ENCODE measurements around the gene ADNP.

ADNP gene

DNA sequence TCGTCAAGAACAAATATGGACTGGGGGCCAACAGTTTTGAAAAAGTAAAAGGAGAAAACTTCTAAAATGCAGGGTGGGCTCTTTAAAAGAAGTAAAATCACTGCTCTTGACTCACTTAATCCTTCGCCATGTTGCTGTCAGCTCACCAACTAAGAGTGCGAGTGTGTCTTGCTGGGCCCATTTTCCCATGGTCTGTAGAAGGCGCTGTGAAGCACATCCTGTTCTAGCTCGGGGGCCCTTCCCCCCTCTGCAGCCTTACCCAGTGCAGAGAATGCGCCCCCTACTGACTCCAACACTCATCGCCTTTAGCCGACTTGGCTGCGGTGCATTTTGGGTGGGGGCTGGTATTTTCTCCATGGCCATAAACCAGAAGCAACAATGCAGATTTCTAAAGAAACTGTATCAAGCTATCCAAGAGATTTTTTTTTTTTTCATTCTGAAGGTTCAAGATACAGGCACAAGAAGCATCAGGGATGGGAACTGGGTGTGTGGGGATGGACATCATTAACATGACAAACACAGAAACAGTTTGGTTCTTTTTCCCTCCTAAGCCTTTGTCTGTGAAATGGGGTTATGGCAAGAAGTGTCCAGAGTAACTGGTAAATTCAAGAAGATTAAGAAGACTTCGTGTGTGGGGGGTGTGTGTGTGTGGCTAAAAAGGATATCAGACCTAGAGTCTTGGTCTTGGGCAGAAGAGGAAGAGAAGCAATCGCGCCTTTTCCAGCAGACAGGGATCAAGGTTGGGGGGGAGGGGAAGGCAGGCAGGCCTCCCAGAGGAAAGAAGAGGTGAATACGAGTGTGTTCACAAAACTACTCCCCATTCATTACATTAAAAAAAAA, 1.7 kb downstream of the ADNP start:
- Histone ChIP-seq H3K4me1 (no peaks in the 10 kb centered on the region), H3K36me3 (peaks cover 57% of the 10 kb centered on the region), H3K9me3 (no peaks in the 10 kb centered on the region), H3K27me3 (no peaks in the 10 kb centered on the region), H3K4me3 (ENCODE audit: low read depth, low read length) (peak overlapping the region; percentile 94)
- peak; percentile 98 for DNase-seq
- TF ChIP-seq, protein P1, sequence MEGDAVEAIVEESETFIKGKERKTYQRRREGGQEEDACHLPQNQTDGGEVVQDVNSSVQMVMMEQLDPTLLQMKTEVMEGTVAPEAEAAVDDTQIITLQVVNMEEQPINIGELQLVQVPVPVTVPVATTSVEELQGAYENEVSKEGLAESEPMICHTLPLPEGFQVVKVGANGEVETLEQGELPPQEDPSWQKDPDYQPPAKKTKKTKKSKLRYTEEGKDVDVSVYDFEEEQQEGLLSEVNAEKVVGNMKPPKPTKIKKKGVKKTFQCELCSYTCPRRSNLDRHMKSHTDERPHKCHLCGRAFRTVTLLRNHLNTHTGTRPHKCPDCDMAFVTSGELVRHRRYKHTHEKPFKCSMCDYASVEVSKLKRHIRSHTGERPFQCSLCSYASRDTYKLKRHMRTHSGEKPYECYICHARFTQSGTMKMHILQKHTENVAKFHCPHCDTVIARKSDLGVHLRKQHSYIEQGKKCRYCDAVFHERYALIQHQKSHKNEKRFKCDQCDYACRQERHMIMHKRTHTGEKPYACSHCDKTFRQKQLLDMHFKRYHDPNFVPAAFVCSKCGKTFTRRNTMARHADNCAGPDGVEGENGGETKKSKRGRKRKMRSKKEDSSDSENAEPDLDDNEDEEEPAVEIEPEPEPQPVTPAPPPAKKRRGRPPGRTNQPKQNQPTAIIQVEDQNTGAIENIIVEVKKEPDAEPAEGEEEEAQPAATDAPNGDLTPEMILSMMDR (IDR thresholded peaks at IDR 0.05; ENCODE audit: low read depth, low read length): peak; percentile 100

GRCh38 chr20:50928469-50928868, 2.8 kb downstream of the ADNP start:
- H3K27me3 ChIP-seq: no peaks in the 10 kb centered on the region
- H3K9me3 ChIP-seq: no peaks in the 10 kb centered on the region
- H3K36me3 ChIP-seq: peaks cover 57% of the 10 kb centered on the region
- no peak for DNase-seq
- H3K4me1 ChIP-seq: no peaks in the 10 kb centered on the region
- TF ChIP-seq, protein P1 (IDR thresholded peaks at IDR 0.05; ENCODE audit: low read depth, low read length): peak; percentile 31; the same call in 1 of the 2 replicates
- H3K4me3 ChIP-seq (ENCODE audit: low read depth, low read length): peak overlapping the region; percentile 94

- Histone ChIP-seq H3K9me3 (no peaks in the 10 kb centered on the region), H3K4me1 (no peaks in the 10 kb centered on the region), H3K36me3 (peaks cover 72% of the 10 kb centered on the region), H3K4me3 (ENCODE audit: low read depth, low read length) (no peak overlapping the region), H3K27me3 (no peaks in the 10 kb centered on the region)
- TF ChIP-seq, protein P1 (IDR thresholded peaks at IDR 0.05; ENCODE audit: low read depth, low read length): no peak
- no peak for DNase-seq
Measured at GRCh38 chr20:50926530-50926929, 4.7 kb downstream of the ADNP start.

GRCh38 chr20:50924261-50924920, 6.8 kb downstream of the ADNP start:
- H3K9me3 ChIP-seq: no peaks in the 10 kb centered on the region
- H3K27me3 ChIP-seq: no peaks in the 10 kb centered on the region
- no peaks in the 10 kb centered on the region; the same call in 1 of the 2 replicates for H3K4me1 ChIP-seq
- TF ChIP-seq, protein P1 (IDR thresholded peaks at IDR 0.05; ENCODE audit: low read depth, low read length): no peak
- no peak overlapping the region for H3K4me3 ChIP-seq (ENCODE audit: low read depth, low read length)
- peaks cover 84% of the 10 kb centered on the region for H3K36me3 ChIP-seq
- DNase-seq: no peak

DNA sequence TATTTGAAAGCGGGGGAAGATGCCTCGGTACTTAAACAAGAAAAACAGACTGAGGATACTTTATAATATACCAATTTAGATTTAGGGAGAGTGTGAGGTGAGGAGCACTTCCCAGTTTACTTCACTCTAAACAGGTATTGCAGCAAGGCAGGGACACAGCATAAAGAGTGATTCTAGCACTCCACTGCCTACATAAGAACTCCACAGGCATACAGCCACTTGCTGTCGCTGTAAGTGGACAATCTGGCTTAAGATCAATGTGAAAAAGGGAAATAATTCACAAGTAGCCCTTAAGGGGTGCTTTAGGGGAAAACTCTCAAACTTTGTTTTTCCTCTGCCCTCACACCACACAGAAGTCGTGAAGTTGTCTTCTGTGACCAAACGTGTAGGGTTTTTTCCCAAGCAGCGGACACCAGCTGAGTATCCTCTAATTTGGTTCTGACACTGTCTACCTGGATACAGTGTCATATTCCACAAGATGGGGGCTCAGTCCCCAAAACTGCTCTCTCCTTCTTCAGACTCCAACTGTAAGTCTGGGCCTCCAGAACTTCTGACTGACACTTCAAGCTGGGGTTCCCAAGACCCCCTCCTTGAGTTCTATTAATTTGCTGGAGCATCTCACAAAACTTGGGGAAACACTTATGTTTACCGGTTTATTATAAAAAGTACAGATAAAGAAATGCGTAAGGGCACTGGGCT, 9.3 kb downstream of the ADNP start:
- peaks cover 67% of the 10 kb centered on the region for H3K36me3 ChIP-seq

More for the DNA sequence above, 9.3 kb downstream of the ADNP start:
- TF ChIP-seq, protein P1 (IDR thresholded peaks at IDR 0.05; ENCODE audit: low read depth, low read length): no peak
- Histone ChIP-seq H3K4me1 (peaks cover 12% of the 10 kb centered on the region), H3K4me3 (ENCODE audit: low read depth, low read length) (no peak overlapping the region), H3K9me3 (no peaks in the 10 kb centered on the region), H3K27me3 (no peaks in the 10 kb centered on the region)
- no peak for DNase-seq

Data from BE2C (cell line).